ENCODE results near the gene GPANK1.
A peak's percentile ranks its signal among the peaks of the same experiment; 100 is the strongest.

DNA sequence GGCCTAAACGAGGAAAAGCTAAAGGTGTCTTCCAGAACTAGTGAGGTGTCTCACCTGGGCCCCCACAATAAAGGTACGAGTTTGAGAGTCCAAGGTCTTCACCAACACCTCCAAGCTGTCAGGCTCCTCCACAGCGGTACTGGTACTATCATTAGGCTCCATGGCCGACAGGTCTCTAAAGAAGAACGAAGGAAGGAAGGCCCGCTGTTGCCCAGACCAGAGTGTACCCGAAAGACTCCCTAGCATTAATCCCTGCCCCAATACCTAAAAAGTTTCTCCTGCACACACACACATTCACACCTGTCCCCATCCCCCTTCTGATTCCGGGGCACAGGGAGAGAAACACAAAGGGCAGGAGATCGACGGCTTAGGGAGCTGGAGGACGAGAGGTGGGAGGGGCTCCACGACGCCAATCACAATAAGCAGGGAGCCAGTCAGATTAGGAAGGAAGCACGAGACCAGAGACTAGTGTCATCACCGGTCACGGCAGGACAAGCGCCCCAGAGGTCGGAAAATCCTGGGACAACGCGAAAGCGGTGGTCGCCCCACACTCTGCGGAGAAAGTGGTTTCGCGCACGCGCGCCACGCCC is 13.1 kb downstream of the GPANK1 start:
- TF ChIP-seq CTCF (IDR thresholded peaks at IDR 0.05) (no peak), POLR2AphosphoS5 (IDR thresholded peaks at IDR 0.05) (peak; percentile 8 to 58)

Data from upper lobe of left lung (tissue), 4 donors.